Stimulated activated effector memory CD8-positive, alpha-beta T cell treated with anti-CD3 and anti-CD28 coated beads, Interleukin-12 subunit alpha, Interleukin-12 subunit beta, amount 100 ng/mL, for 72 hours (primary cell): ENCODE data around the gene SLC25A38.
"Not testable (repeated sequence)": the region's sequence is repeated elsewhere in the genome, so short reads cannot be mapped to it uniquely, and the experiment has no call there.

Experiments
- ATAC-seq: fragments of 150-1000 bp; cut with Tn5 transposase; 2 replicates; pipeline ENCODE4 v1.10.0; 2021
- DNase-seq, 2 donors: peaks; one replicate each; pipeline ENCODE4 v3.0.0; 2021 to 2022; ENCODE audit warnings: low spot score in 2 of 2
- H3K27ac Mint-ChIP-seq: one replicate; pipeline ENCODE4 v1.8.0; 2022; ENCODE audit warnings: mild to moderate bottlenecking, mixed read lengths
- H3K36me3 Mint-ChIP-seq: one replicate; pipeline ENCODE4 v1.8.0; 2022; ENCODE audit warnings: mild to moderate bottlenecking, mixed read lengths
- H3K4me1 Mint-ChIP-seq: one replicate; pipeline ENCODE4 v1.8.0; 2022; ENCODE audit warnings: mixed read lengths
- H3K4me3 Mint-ChIP-seq: one replicate; pipeline ENCODE4 v1.8.0; 2022; ENCODE audit warnings: mild to moderate bottlenecking, mixed read lengths
- H3K9me3 Mint-ChIP-seq: one replicate; pipeline ENCODE4 v1.8.0; 2022; ENCODE audit warnings: mixed read lengths

SLC25A38 gene

DNA sequence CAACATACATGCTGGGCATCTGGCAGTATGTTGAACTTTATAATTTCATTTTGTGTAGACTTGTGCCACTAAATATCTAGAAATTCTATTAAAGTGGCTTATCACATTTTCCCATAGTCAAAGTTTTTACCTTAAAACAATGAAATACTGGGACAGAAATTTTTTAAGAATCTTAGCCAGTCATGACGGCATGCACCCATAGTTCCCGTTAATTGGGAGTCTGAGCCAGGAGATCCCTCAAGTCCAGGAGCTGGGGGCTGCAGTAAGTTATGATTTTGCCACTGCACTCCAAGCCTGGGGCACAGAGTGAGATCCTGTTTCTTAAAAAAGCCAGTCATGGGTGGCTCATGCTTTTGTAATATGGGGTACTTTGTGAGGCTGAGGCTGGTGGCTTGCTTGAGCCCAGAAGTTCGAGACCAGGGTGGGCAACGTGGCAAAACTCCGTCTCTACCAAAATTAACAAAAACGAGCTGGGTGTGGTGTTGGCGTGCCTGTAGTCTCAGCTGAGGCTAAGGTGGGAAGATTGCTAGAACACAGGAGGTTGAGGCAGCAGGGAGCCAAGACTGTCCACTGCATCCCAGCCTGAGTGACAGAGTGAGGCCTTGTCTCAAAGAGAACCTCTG lies 26.5 kb downstream of the SLC25A38 start:
- peak overlapping the region; percentile 83 for H3K4me3 Mint-ChIP-seq
- H3K4me1 Mint-ChIP-seq, result peaks cover 62% of the 10 kb centered on the region
- peaks cover 87% of the 10 kb centered on the region for H3K36me3 Mint-ChIP-seq
- ATAC-seq (no peak), DNase-seq (no peak)
- H3K9me3 Mint-ChIP-seq, result no peaks in the 10 kb centered on the region
- peak overlapping the region; percentile 99 for H3K27ac Mint-ChIP-seq

DNA sequence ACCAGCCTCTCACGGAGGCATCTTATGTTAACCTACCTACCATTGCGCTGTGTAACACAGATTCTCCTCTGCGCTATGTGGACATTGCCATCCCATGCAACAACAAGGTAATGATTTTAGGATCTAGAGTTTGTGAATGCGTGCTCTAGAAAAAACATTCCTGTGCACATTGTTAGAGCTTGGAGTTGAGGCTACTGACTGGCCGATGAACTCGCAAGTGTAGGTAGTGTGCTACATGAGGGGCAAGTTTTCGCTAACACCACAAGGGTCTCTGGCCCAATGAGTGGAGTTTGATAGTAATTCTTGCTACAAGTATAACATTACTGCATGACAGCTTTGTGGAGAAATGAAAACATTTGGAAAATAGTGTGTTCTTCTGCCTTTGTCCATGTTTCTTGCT lies 27.7 kb downstream of the SLC25A38 start:
- H3K36me3 Mint-ChIP-seq, result peaks cover 100% of the 10 kb centered on the region
- H3K27ac Mint-ChIP-seq, result peak overlapping the region; percentile 99

DNA sequence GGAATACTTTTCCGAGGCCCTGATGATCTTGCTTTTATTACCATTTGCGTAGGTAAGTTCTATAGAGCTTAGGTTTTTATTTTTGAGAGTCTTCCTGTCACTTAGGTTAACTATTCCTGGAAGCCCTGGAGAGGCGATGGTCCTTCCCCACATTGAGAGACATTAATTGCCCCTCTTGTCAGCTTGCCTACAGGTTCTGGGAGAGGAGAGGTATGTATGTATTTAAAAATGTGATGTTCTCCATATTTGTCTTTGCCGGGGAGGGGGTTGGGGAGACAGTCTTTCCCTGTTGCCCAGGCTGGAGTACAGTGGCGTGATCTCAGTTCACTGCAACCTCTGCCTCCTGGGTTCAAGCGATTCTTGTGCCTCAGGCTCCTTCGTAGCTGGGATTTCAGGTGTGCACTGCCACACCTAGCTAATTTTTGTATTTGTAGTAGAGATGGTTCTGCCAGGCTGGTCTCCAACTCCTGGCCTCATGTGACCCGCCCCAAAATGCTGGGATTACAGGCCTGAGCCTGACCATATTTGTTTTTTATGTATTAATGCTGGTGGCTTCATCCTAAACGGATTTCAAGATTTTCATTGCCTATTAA lies 29.6 kb downstream of the SLC25A38 start:
- Mint-ChIP-seq H3K4me1 (peaks cover 49% of the 10 kb centered on the region), H3K4me3 (no peak overlapping the region), H3K9me3 (no peaks in the 10 kb centered on the region), H3K36me3 (peaks cover 84% of the 10 kb centered on the region), H3K27ac (peak overlapping the region; percentile 85)
- DNase-seq, result no peak
- ATAC-seq, result no peak

More for the DNA sequence above, 27.7 kb downstream of the SLC25A38 start:
- H3K4me1 Mint-ChIP-seq, result peaks cover 62% of the 10 kb centered on the region
- no peaks in the 10 kb centered on the region for H3K9me3 Mint-ChIP-seq
- ATAC-seq, result no peak
- no peak for DNase-seq
- peak overlapping the region; percentile 83 for H3K4me3 Mint-ChIP-seq

DNA sequence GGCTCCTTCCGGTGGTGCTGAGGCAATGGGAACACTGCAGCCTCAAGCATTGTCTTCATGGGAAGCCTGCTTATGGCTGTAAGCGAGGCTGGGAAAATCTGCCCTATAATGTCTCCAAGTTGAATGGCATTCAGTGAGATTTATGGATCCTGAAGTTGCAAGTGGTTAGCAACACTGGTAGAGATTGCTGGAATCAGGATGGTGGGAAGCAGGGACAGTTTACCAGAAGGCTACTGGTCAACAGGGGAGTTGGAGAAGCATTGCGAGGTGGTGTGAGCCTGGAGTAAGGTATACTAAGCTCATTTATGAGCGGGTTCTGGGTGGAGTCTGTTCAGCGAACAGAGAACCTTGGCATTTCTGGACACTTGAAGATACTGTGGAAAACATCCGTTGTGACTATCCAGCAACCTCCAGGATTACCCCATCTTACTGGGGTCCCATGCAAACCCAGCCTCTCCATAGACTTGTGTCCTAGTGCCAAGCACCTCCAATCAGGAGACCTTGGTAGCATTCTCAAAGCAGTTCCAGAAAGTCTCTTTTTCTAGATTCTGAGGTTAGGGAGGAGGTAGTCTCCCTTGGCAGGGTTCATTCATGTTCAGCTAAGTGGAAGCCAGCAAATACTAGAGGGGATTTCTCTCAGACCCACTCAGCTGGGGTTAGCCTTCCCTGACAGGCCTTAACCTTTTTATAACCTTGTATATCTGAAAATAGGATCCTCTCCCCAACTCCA lies 30.7 kb downstream of the SLC25A38 start:
- DNase-seq (no peak), ATAC-seq (peak; percentile 9)
- H3K27ac Mint-ChIP-seq, result peak overlapping the region; percentile 85
- peaks cover 46% of the 10 kb centered on the region for H3K4me1 Mint-ChIP-seq
- H3K9me3 Mint-ChIP-seq, result no peaks in the 10 kb centered on the region
- peaks cover 73% of the 10 kb centered on the region for H3K36me3 Mint-ChIP-seq
- H3K4me3 Mint-ChIP-seq, result no peak overlapping the region

DNA sequence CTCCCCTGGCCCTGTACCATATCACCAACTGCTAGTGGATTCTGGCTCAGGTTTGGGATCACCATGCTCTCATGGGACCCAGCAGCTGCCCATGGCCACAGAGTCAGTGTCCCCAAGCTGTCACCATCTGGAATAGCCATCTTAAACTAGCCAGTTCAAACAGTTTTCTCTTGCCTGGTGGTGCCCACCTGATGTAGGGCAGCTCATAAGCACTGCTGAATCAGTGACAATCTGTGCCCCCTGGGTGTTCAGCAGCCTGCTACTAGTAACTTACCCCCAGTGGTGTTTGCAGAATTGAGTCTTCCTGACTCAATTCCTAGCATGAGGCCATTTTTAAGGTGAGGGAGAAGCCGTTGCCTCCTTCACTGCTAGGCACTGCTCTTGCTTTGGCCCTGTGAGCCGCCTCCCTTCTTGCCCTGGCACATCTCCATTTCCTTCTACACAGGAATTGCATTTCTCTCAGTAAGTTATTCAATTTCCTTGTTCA lies 31.3 kb downstream of the SLC25A38 start:
- DNase-seq (no peak), ATAC-seq (peak; percentile 33)

DNA sequence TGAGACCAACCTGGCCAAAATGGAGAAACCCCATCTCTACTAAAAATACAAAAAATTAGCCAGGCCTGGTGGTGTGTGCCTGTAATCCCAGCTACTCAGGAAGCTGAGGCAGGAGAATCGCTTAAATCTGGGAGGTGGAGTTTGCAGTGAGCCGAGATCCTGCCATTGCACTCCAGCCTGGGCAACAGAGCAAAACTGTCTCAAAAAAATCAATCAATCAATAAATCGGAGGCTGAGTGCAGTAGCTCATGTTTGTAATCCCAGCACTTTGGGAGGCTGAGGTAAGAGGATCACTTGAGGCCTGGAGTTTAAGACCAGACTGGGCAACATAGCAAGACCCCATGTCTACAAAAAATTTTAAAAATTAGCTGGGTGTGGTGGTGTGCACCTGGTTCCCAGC lies 32.1 kb downstream of the SLC25A38 start:
- not testable (repeated sequence) for DNase-seq, ATAC-seq, H3K4me3 Mint-ChIP-seq, H3K9me3 Mint-ChIP-seq
- Mint-ChIP-seq H3K4me1 (peaks cover 31% of the 10 kb centered on the region), H3K27ac (peak overlapping the region; percentile 85), H3K36me3 (peaks cover 59% of the 10 kb centered on the region)

More for the DNA sequence above, 31.3 kb downstream of the SLC25A38 start:
- Mint-ChIP-seq H3K27ac (peak overlapping the region; percentile 85), H3K4me1 (peaks cover 40% of the 10 kb centered on the region), H3K36me3 (peaks cover 67% of the 10 kb centered on the region), H3K9me3 (no peaks in the 10 kb centered on the region), H3K4me3 (no peak overlapping the region)

DNA sequence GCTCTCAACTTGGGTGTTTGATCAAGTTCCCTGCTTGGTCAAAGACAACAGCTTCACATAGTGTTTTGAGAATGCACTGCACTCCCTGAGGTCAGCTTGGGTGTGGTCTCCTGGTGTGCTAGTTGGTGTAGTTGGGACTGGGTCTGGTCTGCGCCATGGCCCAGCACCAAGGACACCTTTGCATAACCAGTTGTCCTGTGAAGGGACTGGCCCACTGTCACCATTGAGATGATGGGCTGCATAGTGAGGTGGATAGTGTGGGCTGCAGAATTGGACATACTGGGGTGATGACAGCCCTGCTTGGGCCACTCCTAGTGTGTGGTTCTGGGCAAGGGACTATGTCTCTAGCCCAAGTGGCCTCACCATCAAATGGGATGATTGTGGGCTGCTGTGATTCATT lies 32.8 kb downstream of the SLC25A38 start:
- H3K4me3 Mint-ChIP-seq, result no peak overlapping the region
- DNase-seq (no peak), ATAC-seq (peak; percentile 12)
- peaks cover 52% of the 10 kb centered on the region for H3K36me3 Mint-ChIP-seq
- H3K4me1 Mint-ChIP-seq, result peaks cover 28% of the 10 kb centered on the region
- no peak overlapping the region for H3K27ac Mint-ChIP-seq
- H3K9me3 Mint-ChIP-seq, result no peaks in the 10 kb centered on the region

DNA sequence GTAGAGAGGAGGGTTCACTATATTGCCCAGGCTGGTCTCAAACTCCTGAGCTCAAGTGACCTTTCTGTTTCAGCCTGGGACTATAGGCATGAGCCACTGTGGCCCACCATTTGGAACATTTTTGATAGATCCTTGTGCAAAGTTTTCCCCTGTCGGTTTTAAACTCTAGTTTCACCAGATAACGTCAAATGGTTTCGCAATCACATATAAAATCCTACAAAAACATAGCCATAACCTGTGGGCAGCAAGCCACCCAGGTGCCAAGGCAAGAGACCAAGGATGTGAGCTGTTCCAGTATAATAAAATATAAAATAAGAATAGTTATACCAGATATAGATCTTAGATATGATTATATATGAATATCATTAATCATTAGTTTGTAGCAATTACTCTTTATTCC lies 33.8 kb downstream of the SLC25A38 start:
- ATAC-seq, H3K4me3 Mint-ChIP-seq, DNase-seq, H3K27ac Mint-ChIP-seq, H3K9me3 Mint-ChIP-seq: not testable (repeated sequence)
- Mint-ChIP-seq H3K36me3 (peaks cover 42% of the 10 kb centered on the region), H3K4me1 (peaks cover 21% of the 10 kb centered on the region)

DNA sequence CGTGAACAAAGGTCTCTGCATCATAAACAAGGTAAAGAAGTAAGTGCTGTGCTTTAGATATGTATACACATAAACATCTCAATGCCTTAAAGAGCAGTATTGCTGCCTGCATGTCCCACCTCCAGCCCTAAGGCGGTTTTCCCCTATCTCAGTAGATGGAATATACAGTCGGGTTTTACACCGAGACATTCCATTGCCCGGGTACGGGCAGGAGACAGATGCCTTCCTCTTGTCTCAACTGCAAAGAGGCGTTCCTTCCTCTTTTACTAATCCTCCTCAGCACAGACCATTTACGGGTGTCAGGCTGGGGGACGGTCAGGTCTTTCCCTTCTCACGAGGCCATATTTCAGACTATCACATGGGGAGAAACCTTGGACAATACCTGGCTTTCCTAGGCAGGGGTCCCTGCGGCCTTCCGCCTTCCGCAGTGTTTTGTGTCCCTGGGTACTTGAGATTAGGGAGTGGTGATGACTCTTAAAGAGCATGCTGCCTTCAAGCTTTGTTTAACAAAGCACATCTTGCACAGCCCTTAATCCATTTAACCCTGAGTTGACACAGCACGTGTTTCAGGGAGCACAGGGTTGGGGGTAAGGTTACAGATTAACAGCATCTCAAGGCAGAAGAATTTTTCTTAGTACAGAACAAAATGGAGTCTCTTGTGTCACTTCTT lies 35.5 kb downstream of the SLC25A38 start:
- ATAC-seq, H3K4me3 Mint-ChIP-seq, H3K27ac Mint-ChIP-seq, DNase-seq, H3K9me3 Mint-ChIP-seq: not testable (repeated sequence)
- Mint-ChIP-seq H3K4me1 (peaks cover 11% of the 10 kb centered on the region), H3K36me3 (peaks cover 25% of the 10 kb centered on the region)

DNA sequence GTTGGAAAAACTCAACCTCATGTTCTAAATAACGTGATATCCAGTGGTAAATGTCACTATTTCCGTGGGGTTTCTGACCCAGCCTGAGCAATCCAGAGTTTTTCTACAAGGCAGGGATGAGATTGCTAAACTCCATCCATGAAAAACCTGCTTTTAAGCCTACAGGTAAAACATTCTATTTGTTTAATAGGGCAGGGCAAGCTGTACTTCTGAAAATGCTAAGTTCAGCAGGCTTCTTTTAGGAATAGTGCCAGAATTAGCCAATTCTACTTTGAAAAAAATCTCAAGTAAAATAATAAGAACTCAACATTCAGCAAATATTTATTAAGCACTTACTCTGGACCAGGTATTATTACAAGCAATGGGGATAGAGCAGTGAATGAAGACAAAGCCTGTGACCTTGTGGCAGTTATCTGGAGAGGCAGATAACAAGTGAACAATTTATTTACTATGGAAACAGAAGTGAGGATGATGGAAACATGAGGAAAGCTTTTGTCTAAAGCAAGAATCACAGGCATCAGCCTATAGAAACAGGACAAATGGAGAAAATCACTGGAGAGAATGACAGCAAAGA lies 36.7 kb downstream of the SLC25A38 start:
- H3K4me3 Mint-ChIP-seq, result no peak overlapping the region
- no peak for DNase-seq
- H3K9me3 Mint-ChIP-seq, result no peaks in the 10 kb centered on the region
- no peak overlapping the region for H3K27ac Mint-ChIP-seq
- peaks cover 6% of the 10 kb centered on the region for H3K4me1 Mint-ChIP-seq
- peaks cover 13% of the 10 kb centered on the region for H3K36me3 Mint-ChIP-seq
- no peak for ATAC-seq

DNA sequence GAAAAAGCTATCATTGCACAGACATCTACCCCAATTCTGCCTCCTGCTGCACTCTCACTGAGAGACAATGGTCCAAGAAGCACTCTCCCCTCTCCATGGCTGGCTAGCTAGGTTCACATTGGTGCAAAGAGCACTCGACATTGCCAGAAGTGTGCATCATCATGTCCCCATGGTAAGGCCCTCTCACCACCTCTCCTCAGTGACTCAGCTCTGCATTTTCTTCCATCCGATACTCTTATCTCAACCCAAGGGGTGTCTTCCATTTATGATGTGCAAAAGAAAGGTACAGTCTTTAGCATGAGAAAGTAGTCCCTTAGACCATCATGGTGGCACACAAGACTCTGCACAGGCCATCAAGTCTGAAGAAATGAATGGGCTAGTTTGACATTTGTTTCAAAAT lies 37.4 kb downstream of the SLC25A38 start:
- Mint-ChIP-seq H3K36me3 (peaks cover 6% of the 10 kb centered on the region), H3K27ac (no peak overlapping the region), H3K9me3 (no peaks in the 10 kb centered on the region), H3K4me3 (no peak overlapping the region), H3K4me1 (peaks cover 6% of the 10 kb centered on the region)
- ATAC-seq, result no peak
- no peak for DNase-seq

DNA sequence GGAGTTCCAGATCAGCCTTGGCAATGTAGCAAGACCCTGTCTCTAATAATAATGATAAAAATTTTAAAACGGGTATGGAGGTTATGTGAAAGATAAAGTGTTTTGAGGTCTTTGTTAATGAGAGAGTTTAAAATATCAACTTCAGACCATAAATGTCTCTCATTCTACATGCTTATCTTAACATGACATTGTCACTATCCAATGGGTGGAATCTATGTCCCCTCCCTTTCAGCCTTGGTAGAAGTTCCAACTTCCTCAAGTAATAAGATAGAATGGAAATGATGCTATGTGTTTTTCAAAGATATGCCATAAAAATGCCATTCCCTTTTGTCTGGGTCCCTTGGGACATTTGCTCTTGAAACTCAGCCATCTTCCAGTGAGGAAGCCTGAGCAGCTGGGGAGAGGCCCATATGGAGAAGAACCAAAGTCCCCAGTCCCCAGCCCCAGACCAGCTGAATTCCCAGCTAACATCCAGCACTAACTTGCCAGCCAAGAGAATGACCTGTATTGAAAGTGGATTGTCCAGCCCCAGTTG lies 40.3 kb downstream of the SLC25A38 start:
- Mint-ChIP-seq H3K4me1 (no peaks in the 10 kb centered on the region), H3K36me3 (no peaks in the 10 kb centered on the region), H3K27ac (no peak overlapping the region), H3K9me3 (no peaks in the 10 kb centered on the region), H3K4me3 (no peak overlapping the region)
- DNase-seq (no peak), ATAC-seq (no peak)

DNA sequence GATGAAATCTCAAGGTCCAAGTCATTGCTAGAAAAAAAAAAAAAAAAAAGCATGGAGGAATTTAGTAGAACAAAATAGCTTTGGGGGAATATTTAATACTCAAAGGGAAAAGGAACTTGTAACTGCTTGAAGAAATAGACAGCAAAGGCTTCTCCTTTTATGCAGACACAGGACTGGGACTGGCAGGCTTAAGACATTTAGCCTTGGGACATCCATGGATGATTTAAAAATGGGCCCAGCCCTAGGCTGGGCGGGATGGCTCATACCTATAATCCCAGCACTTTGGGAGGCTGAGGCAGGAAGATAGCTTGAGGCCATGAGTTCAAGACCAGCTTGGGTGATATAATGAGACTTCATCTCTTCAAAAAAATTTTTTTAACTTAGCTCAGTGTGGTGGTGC lies 43.1 kb downstream of the SLC25A38 start:
- Mint-ChIP-seq H3K27ac (no peak overlapping the region), H3K4me1 (no peaks in the 10 kb centered on the region), H3K36me3 (no peaks in the 10 kb centered on the region), H3K9me3 (no peaks in the 10 kb centered on the region), H3K4me3 (no peak overlapping the region)
- no peak for ATAC-seq
- no peak for DNase-seq

DNA sequence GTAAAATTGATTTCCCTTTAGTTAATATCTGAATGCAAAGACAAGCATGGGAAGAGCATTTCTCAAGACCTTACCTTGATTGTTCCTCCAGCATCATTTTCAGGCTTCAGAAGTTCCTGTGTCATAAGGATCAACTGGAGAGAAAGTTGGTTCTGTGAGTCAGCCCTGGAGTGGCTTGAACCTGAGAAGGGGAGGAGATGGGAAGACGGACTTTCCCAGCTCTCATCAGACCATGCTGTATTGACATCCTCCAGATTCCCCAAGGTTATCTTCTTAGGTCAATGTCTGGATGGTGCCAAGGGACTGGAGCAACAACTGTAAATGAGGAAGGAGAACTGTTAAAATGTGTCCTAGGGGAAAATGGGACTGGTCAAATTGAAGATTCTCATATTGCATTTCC lies 44.3 kb downstream of the SLC25A38 start:
- Mint-ChIP-seq H3K4me3 (no peak overlapping the region), H3K4me1 (no peaks in the 10 kb centered on the region), H3K27ac (no peak overlapping the region), H3K9me3 (no peaks in the 10 kb centered on the region), H3K36me3 (no peaks in the 10 kb centered on the region)
- DNase-seq (no peak), ATAC-seq (no peak)

DNA sequence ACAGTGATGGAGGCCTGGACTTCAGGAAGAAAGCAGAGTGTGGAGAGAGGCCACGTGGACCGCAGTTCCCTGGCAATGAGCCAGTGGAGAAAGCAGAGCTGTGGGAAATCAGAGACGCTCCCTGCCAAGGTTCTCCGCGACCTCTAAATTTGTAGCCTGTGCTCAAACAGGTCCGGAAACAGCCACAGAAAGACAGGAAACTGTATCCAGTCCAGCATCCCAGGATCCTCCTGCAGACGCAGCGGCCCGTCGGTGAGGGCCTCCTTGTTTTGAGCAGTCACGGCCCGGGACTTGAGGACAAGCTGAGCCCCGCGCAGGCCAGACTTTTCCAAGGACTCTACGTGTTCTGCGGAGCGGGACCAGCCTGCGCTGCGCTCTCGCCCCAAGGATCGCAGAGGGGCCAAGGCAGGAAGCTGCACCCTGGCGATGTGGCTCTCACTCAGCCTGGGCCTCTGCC lies 45.6 kb downstream of the SLC25A38 start:
- Mint-ChIP-seq H3K36me3 (no peaks in the 10 kb centered on the region), H3K27ac (no peak overlapping the region), H3K4me3 (no peak overlapping the region), H3K9me3 (no peaks in the 10 kb centered on the region), H3K4me1 (no peaks in the 10 kb centered on the region)
- ATAC-seq, result no peak
- no peak for DNase-seq
